Thymus (tissue), 11 donors: ENCODE results near the gene PBX1. TPM values are rescaled to one million over a fixed set of nuclear protein-coding genes. Genes with fewer than 3 reads are reported as not detected.

Experiments
- DNase-seq, 9 donors: peaks; one replicate each; pipeline ENCODE4 v3.0.0-alpha.2; 2013; ENCODE audit warnings: low spot score in 9 of 9, low read depth in 6 of 9, missing footprints in 1 of 9
- H3K27ac ChIP-seq, 2 donors: one replicate each; pipeline ENCODE4 v1.5.1; 2013; ENCODE audit warnings: control low read depth in 1 of 2, low read depth in 1 of 2, low read length in 1 of 2, mild to moderate bottlenecking in 1 of 2, moderate library complexity in 1 of 2
- H3K27me3 ChIP-seq, 2 donors: one replicate each; pipeline ENCODE4 v1.5.1; 2013; ENCODE audit warnings: low read length in 1 of 2; ENCODE audit not compliant: control insufficient read depth in 2 of 2, insufficient read depth in 1 of 2
- H3K36me3 ChIP-seq, 2 donors: one replicate each; pipeline ENCODE4 v1.5.1; 2013; ENCODE audit warnings: low read length in 1 of 2, mild to moderate bottlenecking in 1 of 2, moderate library complexity in 1 of 2; ENCODE audit not compliant: control insufficient read depth in 2 of 2, insufficient read depth in 2 of 2
- H3K4me1 ChIP-seq, 2 donors: one replicate each; pipeline ENCODE4 v1.5.1; 2013; ENCODE audit warnings: low read length in 2 of 2; ENCODE audit not compliant: control insufficient read depth in 2 of 2, insufficient read depth in 2 of 2
- H3K4me3 ChIP-seq, 2 donors: one replicate each; pipeline ENCODE4 v1.5.1; 2013; ENCODE audit warnings: low read length in 2 of 2, control low read depth in 1 of 2, mild to moderate bottlenecking in 1 of 2
- H3K9me3 ChIP-seq, 2 donors: one replicate each; pipeline ENCODE4 v1.5.1; 2013; ENCODE audit warnings: low read length in 1 of 2, mild to moderate bottlenecking in 1 of 2; ENCODE audit not compliant: control insufficient read depth in 2 of 2, insufficient read depth in 1 of 2
- WGBS: extraction: QIAGEN DNeasy Blood & Tissue Kit; methylation state at CpG from one replicate; pipeline ENCODE4 v1.1.7; 2013; 5-methylcytosine and 5-hydroxymethylcytosine counted together
- polyA plus RNA-seq: library from polyadenylated mRNA; stranded (reverse); fragments of 200-250 nt; gene quantifications from one replicate; pipeline ENCODE4 v1.2.3, GENCODE V29; 2013
- total RNA-seq: library from RNA; stranded (reverse); fragments of 120-200 nt; gene quantifications from one replicate; pipeline ENCODE4 v1.2.4, GENCODE V29; 2013
- donor health status: healthy.

The PBX1 gene
- total and polyA plus RNA-seq, 2 donors, result 12.7 to 12.9 TPM

DNA sequence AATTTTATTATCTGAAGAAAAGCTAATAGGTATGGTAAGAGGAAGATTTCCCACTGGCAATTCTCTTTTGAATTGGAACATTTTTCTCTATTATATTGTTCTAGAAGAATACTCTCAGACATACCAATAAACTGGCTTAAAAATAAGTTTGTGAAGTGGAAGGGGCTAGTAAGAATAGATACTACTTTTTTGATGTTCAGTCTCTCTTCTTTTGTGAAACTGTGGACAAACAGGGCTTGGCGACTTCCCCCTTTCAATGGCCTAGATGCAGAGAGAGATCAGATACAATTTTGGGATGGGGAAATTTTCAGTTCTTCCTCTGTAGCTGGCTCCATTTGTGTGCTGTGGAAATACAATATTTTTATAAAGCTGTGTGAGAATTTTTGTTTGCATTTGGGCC, 2.5 kb downstream of the PBX1 start:
- Histone ChIP-seq H3K4me3 (no peak overlapping the region), H3K4me1 (no peaks in the 10 kb centered on the region), H3K27ac (no peak overlapping the region), H3K27me3 (peaks cover 19 to 24% of the 10 kb centered on the region in 2 donors), H3K36me3 (no peaks in the 10 kb centered on the region), H3K9me3 (no peaks in the 10 kb centered on the region)
- DNase-seq, result no peak
- WGBS, result 49% methylated on average over 1 of the region's 1 CpG

DNA sequence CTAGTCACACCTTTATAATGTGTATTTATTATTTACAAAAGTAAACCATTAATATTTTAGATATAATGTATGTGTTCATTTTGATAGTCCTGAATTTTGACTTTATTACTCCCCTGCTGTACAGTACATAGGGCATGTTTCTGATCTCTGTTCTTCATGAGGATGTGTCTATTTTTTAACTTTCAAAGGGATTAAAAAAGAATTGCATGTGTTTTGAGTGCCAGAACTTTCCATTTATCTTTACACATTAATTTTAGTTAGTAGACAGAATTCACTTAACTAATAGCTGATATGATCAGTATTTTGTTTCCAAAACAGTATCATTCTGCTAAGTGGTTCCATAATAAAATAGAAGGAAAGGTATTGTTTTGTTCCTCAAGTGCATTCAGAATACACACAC, 3.1 kb downstream of the PBX1 start:
- no peak for DNase-seq
- Histone ChIP-seq H3K27ac (no peak overlapping the region), H3K4me1 (no peaks in the 10 kb centered on the region), H3K27me3 (peaks cover 19 to 24% of the 10 kb centered on the region in 2 donors), H3K9me3 (no peaks in the 10 kb centered on the region), H3K36me3 (no peaks in the 10 kb centered on the region), H3K4me3 (no peak overlapping the region)

DNA sequence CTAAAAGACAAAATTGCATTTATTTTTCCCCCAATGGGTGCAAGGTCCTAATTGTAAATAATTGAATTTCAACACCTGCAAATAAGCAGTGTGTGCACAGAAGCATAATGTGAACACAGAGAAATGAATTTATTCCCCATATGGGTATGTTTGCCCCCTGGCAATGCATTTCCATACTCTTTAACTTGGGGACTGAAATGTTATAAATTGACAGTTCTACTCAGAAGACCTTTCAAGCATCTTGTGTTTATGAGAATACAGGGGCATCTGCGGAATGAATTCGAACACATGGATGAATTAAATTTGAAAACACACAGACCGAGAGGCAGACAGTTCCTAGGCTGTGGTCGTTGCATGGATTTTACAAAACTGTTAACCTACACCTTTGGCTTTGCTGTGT, 3.5 kb downstream of the PBX1 start:
- H3K36me3 ChIP-seq, result no peaks in the 10 kb centered on the region
- H3K4me3 ChIP-seq, result peak overlapping the region in 1 of 2 donors; percentile 9
- no peak overlapping the region for H3K27ac ChIP-seq
- H3K27me3 ChIP-seq, result peaks cover 19 to 24% of the 10 kb centered on the region in 2 donors
- WGBS, result 89% methylated on average over 4 of the region's 4 CpGs
- DNase-seq, result no peak
- H3K4me1 ChIP-seq, result no peaks in the 10 kb centered on the region
- no peaks in the 10 kb centered on the region for H3K9me3 ChIP-seq

DNA sequence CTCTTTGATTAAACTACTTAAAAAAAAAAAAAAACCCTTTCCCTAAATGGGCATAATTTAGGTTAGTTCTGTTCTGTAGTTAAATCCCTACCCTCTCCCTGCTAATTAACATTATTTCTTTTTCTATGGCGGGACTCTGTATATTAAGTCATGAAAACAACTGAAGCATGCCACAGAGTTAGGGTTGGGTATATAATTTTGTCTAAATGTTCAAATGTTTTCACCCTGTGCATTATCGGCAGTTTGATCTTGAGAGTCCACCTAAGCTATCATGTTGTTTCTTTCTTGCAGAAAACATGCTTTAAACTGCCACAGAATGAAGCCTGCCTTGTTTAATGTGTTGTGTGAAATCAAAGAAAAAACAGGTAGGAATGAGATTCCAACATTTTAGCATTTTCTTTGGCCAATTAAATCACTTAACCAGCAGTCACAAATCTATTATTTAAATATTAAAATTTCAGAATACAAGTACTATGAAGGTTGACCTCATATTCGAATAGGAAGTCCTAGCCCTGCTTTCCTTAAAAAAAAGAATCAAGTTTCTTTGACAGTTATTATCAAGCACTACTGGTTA, 4.0 kb downstream of the PBX1 start:
- DNase-seq, result no peak
- Histone ChIP-seq H3K27me3 (peaks cover 19 to 24% of the 10 kb centered on the region in 2 donors), H3K4me3 (peak overlapping the region in 1 of 2 donors; percentile 9), H3K4me1 (no peaks in the 10 kb centered on the region), H3K36me3 (no peaks in the 10 kb centered on the region), H3K9me3 (no peaks in the 10 kb centered on the region), H3K27ac (no peak overlapping the region)
- WGBS, result 86% methylated on average over 3 of the region's 3 CpGs

DNA sequence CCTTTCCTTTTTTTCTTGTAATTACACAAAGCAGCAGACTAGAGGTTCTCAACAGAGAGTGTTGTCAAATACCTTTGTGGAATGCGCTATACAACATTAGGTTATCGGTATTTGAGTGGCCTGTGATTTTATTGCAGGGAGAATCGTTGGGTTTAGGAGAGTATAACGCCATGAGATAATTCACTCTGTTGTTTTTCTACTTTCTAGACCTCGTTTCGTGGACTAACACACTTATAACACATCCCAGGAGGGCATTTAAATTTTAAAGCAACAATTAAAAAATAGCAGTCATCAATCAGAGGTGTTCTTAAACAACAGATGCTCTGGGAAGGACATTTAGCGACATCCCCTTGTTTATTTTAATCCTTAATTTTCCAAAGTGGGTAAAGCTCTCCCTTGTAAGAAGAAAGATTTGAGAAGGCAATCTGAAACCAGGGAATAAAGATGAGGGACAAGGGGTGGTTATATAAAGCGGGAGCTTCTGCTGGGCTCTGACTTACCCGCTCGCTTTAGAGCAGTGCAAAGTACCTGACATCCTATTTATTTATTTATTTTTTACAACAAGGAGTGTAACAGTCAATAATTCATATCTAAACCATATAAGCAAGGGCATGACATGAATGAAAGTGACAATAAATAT, 4.9 kb downstream of the PBX1 start:
- H3K27ac ChIP-seq, result no peak overlapping the region
- no peaks in the 10 kb centered on the region for H3K4me1 ChIP-seq
- H3K36me3 ChIP-seq, result no peaks in the 10 kb centered on the region
- H3K27me3 ChIP-seq, result peaks cover 19 to 21% of the 10 kb centered on the region in 2 donors
- peak overlapping the region in 1 of 2 donors; percentile 10 for H3K4me3 ChIP-seq
- no peak for DNase-seq
- H3K9me3 ChIP-seq, result no peaks in the 10 kb centered on the region
- 90% methylated on average over 10 of the region's 10 CpGs for WGBS

DNA sequence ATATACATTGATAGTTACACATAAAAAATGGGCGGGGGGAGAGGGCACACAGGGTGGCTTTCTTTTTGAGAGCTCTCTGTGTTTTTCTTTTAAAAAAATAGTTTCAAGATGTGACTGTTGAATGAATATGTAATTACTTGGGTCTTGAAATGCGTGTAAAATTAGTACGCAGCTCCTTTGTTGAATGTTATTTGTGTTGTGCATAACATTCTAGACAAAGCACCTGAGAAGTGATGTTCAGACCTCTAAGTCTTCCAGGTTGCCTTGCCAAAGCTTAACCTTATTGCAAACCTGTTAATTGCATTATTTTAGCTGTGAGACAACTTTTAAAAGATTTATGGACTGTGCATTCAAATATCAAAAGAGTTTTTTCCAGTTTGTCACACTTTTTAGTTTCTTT, 5.4 kb downstream of the PBX1 start:
- DNase-seq, result no peak
- Histone ChIP-seq H3K4me1 (no peaks in the 10 kb centered on the region), H3K36me3 (no peaks in the 10 kb centered on the region), H3K9me3 (no peaks in the 10 kb centered on the region), H3K27me3 (peaks cover 16 to 18% of the 10 kb centered on the region in 2 donors), H3K4me3 (no peak overlapping the region), H3K27ac (no peak overlapping the region)
- 95% methylated on average over 3 of the region's 3 CpGs for WGBS

DNA sequence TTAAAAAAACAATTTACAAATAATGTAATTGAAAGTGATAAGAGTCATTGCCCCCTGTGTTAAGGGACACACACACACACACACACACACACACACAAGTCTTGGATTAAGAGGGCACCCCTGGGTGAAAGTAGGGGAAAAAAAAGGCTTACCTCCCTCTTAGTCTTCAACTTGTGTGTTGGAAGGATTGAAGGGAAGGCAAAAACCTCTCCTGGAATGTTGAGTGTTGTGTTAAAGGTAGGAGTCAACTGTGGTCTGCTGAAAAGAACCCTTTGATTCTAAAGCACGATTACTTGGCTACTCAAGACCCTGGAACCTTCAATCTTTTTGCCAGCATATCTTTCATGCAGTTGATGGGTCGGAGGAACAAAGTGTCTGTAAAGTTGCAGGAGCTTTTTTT, 6.4 kb downstream of the PBX1 start:
- H3K4me3 ChIP-seq, result no peak overlapping the region
- H3K4me1 ChIP-seq, result no peaks in the 10 kb centered on the region
- H3K27ac ChIP-seq, result no peak overlapping the region
- WGBS, result 91% methylated on average over 2 of the region's 2 CpGs
- no peak for DNase-seq
- no peaks in the 10 kb centered on the region for H3K36me3 ChIP-seq
- H3K27me3 ChIP-seq, result peaks cover 7 to 8% of the 10 kb centered on the region in 2 donors
- H3K9me3 ChIP-seq, result no peaks in the 10 kb centered on the region

DNA sequence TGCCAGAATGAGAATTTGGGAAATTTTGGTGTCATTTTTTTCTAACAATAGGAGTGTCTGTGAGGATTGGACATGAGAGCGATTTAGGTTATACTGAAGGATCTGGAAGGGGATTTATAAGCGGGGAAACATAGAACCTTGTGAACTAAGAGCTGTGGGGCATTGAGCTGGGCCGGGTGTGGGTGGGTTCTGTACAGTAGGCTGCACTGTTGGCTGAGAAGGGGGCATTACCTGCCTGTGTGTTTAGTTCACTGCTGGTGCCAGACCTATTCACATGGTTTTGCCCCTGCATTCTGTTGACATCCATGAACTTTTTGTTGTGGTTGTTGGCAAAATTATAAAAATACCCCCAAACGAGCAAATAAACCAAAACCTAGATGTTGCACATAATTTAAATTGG, 8.8 kb downstream of the PBX1 start:
- no peaks in the 10 kb centered on the region for H3K27me3 ChIP-seq
- H3K27ac ChIP-seq, result no peak overlapping the region
- 94% methylated on average over 4 of the region's 4 CpGs for WGBS
- H3K9me3 ChIP-seq, result no peaks in the 10 kb centered on the region
- DNase-seq, result no peak
- H3K4me3 ChIP-seq, result no peak overlapping the region
- no peaks in the 10 kb centered on the region for H3K36me3 ChIP-seq
- no peaks in the 10 kb centered on the region for H3K4me1 ChIP-seq

DNA sequence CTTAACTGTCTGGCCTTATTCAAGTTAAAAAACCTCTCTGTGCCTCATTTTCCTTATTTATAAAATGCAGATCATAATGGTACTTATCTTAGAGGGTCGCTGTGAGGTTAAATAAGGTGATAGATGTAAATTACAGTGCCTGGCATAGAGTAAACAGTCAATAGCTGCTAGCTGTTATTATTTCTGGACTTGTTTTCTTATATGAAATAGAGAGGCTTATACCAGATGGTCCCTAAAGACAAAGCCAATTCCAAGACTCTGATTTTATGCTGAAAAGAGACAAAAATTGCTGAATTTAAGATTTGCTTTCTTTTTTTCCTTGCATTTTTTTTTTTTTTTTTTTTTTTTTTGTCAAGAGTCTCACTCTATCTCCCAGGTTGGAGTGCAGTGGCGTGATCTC, 10.3 kb downstream of the PBX1 start:
- DNase-seq, result no peak
- no peak overlapping the region for H3K4me3 ChIP-seq

More for the DNA sequence above, 10.3 kb downstream of the PBX1 start:
- WGBS, result 92% methylated on average over 2 of the region's 2 CpGs
- Histone ChIP-seq H3K27me3 (no peaks in the 10 kb centered on the region), H3K27ac (no peak overlapping the region), H3K36me3 (no peaks in the 10 kb centered on the region), H3K4me1 (no peaks in the 10 kb centered on the region), H3K9me3 (no peaks in the 10 kb centered on the region)
